Tibial nerve (tissue), 4 donors: ENCODE data around the gene ZFP3.

Experiments used
- CTCF ChIP-seq, 5 experiments: fragments of 200-600 bp in 3 of 5; fragments of 450-650 bp in 2 of 5; sonication (generic) in 3 of 5; IDR thresholded peaks; one replicate each; pipeline ENCODE4 v1.5.1; 2016 to 2019; ENCODE audit warnings: antibody characterized with exemption in 5 of 5, mild to moderate bottlenecking in 3 of 5, moderate library complexity in 2 of 5
- EP300 ChIP-seq, 2 donors: sonication (generic); formaldehyde crosslinking; IDR thresholded peaks; one replicate each; pipeline ENCODE4 v1.6.1; 2017; ENCODE audit warnings: antibody characterized with exemption in 2 of 2, mild to moderate bottlenecking in 1 of 2
- POLR2A ChIP-seq, 2 donors: fragments of 450-650 bp; IDR thresholded peaks; one replicate each; pipeline ENCODE4 v1.6.1; 2017; ENCODE audit warnings: antibody characterized with exemption in 2 of 2, mild to moderate bottlenecking in 2 of 2, moderate library complexity in 2 of 2

- TF ChIP-seq EP300 (IDR thresholded peaks at IDR 0.05) (no peak), CTCF (IDR thresholded peaks at IDR 0.05) (no peak), POLR2A (IDR thresholded peaks at IDR 0.05) (no peak)
Observed at GRCh38 chr17:5043524-5043923, 34.7 kb upstream of the ZFP3 start.
